K562 (cell line): ENCODE measurements around the gene MMP23B. TPM values are rescaled to one million over a fixed set of nuclear protein-coding genes. Genes with fewer than 3 reads are reported as not detected.

Experiments
- ASH1L ChIP-seq: fragments of 450-650 bp; IDR thresholded peaks from 2 replicates; pipeline ENCODE4 v1.6.1; 2018; ENCODE audit warnings: borderline replicate concordance, mild to moderate bottlenecking, low read depth; ENCODE audit not compliant: partially characterized antibody
- DACH1 ChIP-seq: fragments of 450-650 bp; IDR thresholded peaks from 2 replicates; pipeline ENCODE4 v1.6.1; 2018; ENCODE audit not compliant: partially characterized antibody
- EZH2 ChIP-seq: IDR thresholded peaks from 2 replicates; pipeline ENCODE4 v1.6.1; 2012; ENCODE audit warnings: low read depth, mild to moderate bottlenecking, inconsistent platforms, low read length, borderline replicate concordance
- FOSL1 ChIP-seq: fragments of 200-800 bp; sonication (Bioruptor generic); conservative IDR thresholded peaks from 2 replicates; pipeline ENCODE4 v1.6.1; 2016; ENCODE audit warnings: missing genetic modification characterization, missing compliant biosample characterization
- HMGXB4 ChIP-seq: sonication (generic); formaldehyde crosslinking; IDR thresholded peaks from 2 replicates; pipeline ENCODE4 v1.8.1; 2023; ENCODE audit warnings: mild to moderate bottlenecking, missing genetic modification reagents
- HSF4 ChIP-seq: fragments of 250-450 bp; sonication (Bioruptor Pico); IDR thresholded peaks from 2 replicates; pipeline ENCODE4 v2.1.2; 2022; ENCODE audit warnings: mild to moderate bottlenecking, moderate library complexity, borderline replicate concordance
- MLX ChIP-seq, 2 experiments: fragments of 450-650 bp in 1 of 2; sonication (generic) in 1 of 2; formaldehyde crosslinking; conservative IDR thresholded peaks; 2 replicates each; pipeline versions ENCODE4 v1.4.0 to v1.8.1; 2020 to 2022; ENCODE audit warnings: mild to moderate bottlenecking in 1 of 2, missing genetic modification reagents in 1 of 2
- NFYB ChIP-seq: IDR thresholded peaks from 2 replicates; pipeline ENCODE4 v1.6.1; 2011; ENCODE audit warnings: mild to moderate bottlenecking, moderate library complexity; ENCODE audit not compliant: insufficient read length; ENCODE audit errors: extremely low read depth
- RBM17 ChIP-seq: fragments of 200-400 bp; formaldehyde crosslinking; IDR thresholded peaks from 2 replicates; pipeline ENCODE4 v1.6.1; 2017; ENCODE audit warnings: low read depth, mild to moderate bottlenecking, low read length, borderline replicate concordance
- RNF2 ChIP-seq: sonication (generic); IDR thresholded peaks from 2 replicates; pipeline ENCODE4 v1.6.1; 2016
- SUPT5H ChIP-seq: fragments of 450-650 bp; IDR thresholded peaks from 2 replicates; pipeline ENCODE4 v1.6.1; 2016
- TAF1 ChIP-seq: IDR thresholded peaks from 2 replicates; pipeline ENCODE4 v1.6.1; 2011; ENCODE audit warnings: mild to moderate bottlenecking, low read length, moderate library complexity; ENCODE audit not compliant: insufficient read depth, control insufficient read depth, severe bottlenecking; ENCODE audit errors: extremely low read depth
- TARDBP ChIP-seq: fragments of 450-650 bp; IDR thresholded peaks from 2 replicates; pipeline ENCODE4 v1.6.1; 2016
- ZKSCAN3 ChIP-seq: fragments of 250-450 bp; sonication (Bioruptor Pico); IDR thresholded peaks from 2 replicates; pipeline ENCODE4 v1.4.0; 2020
- ZNF224 ChIP-seq: sonication (generic); formaldehyde crosslinking; IDR thresholded peaks from 2 replicates; pipeline ENCODE4 v1.8.0; 2022; ENCODE audit warnings: mild to moderate bottlenecking, missing genetic modification reagents
- ZNF3 ChIP-seq: fragments of 250-450 bp; sonication (Bioruptor Pico); IDR thresholded peaks from 2 replicates; pipeline ENCODE4 v1.5.0; 2021; ENCODE audit warnings: mild to moderate bottlenecking, moderate library complexity
- ZNF830 ChIP-seq: fragments of 250-450 bp; sonication (Bioruptor Pico); IDR thresholded peaks from 2 replicates; pipeline ENCODE4 v1.5.0; 2021; ENCODE audit warnings: mild to moderate bottlenecking
- polyA plus RNA-seq, 8 experiments: library from polyadenylated mRNA; depleted of rRNA in 4 of 8; stranded (reverse) in 5 of 8; unstranded in 3 of 8; fragments of >200 nt; fragmentation: Nextera tagmentation in 2 of 8; fragmentation: Illumina TruSeq in 1 of 8; extraction: Ambion mirVana in 2 of 8; extraction: Trizol in 1 of 8; gene quantifications; 2 replicates each; pipeline versions ENCODE4 v1.2.1 to v1.2.3, GENCODE V29; 2011 to 2014; ENCODE audit warnings: inconsistent platforms in 1 of 8, missing spikeins in 1 of 8
- total RNA-seq, 7 experiments: library from RNA; depleted of rRNA in 6 of 7; stranded (reverse); fragments of >200 nt in 6 of 7; fragmentation: Illumina TruSeq in 2 of 7; extraction: Trizol in 2 of 7; gene quantifications; 2 replicates each; pipeline versions ENCODE4 v1.2.1 to v1.2.3, GENCODE V29; 2011 to 2021; ENCODE audit warnings: low replicate concordance in 1 of 7
- TF ChIP-seq, protein P1 (sequence below): fragments of 250-450 bp; sonication (Bioruptor Pico); IDR thresholded peaks from 2 replicates; pipeline ENCODE4 v1.8.0; 2021; ENCODE audit warnings: mild to moderate bottlenecking, moderate library complexity
- TF ChIP-seq, protein P2 (sequence below): sonication (generic); formaldehyde crosslinking; IDR thresholded peaks from 2 replicates; pipeline ENCODE4 v1.8.1; 2023; ENCODE audit warnings: mild to moderate bottlenecking, missing genetic modification reagents
- TF ChIP-seq, protein P3 (sequence below): fragments of 450-650 bp; IDR thresholded peaks from 2 replicates; pipeline ENCODE4 v1.6.1; 2017; ENCODE audit warnings: mild to moderate bottlenecking, moderate library complexity

MMP23B gene
- total and polyA plus RNA-seq, 9 of the 15 experiments (the other 6 are each of a cell fraction or from before 2014, with no cell fraction given), result 0.28 to 1.2 (median 0.41) TPM; not detected in 5

- TF ChIP-seq, protein P1, sequence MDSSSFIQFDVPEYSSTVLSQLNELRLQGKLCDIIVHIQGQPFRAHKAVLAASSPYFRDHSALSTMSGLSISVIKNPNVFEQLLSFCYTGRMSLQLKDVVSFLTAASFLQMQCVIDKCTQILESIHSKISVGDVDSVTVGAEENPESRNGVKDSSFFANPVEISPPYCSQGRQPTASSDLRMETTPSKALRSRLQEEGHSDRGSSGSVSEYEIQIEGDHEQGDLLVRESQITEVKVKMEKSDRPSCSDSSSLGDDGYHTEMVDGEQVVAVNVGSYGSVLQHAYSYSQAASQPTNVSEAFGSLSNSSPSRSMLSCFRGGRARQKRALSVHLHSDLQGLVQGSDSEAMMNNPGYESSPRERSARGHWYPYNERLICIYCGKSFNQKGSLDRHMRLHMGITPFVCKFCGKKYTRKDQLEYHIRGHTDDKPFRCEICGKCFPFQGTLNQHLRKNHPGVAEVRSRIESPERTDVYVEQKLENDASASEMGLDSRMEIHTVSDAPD, result no peak
- TF ChIP-seq TARDBP (0 out of 2 replicates have a peak, but pooled peaks have one; percentile 64), MLX (CRISPR knock-in tag; conservative IDR thresholded peaks at IDR 0.05) (no peak), RNF2 (no peak; the same call in 1 of the 2 replicates), NFYB (no peak), ZKSCAN3 (CRISPR knock-in tag) (no peak), HSF4 (no peak), ZNF830 (CRISPR knock-in tag) (peak; percentile 80; the same call in 1 of the 2 replicates), ASH1L (no peak), ZNF224 (CRISPR knock-in tag) (no peak), ZNF3 (CRISPR knock-in tag) (no peak), DACH1 (no peak), TAF1 (peak; percentile 71), EZH2 (no peak), RBM17 (no peak), SUPT5H (peak; percentile 99), HMGXB4 (peak; percentile 76; the same call in 1 of the 2 replicates), FOSL1 (tag) (0 out of 2 replicates have a peak, but pooled peaks have one; percentile 6)
- TF ChIP-seq, protein P2, sequence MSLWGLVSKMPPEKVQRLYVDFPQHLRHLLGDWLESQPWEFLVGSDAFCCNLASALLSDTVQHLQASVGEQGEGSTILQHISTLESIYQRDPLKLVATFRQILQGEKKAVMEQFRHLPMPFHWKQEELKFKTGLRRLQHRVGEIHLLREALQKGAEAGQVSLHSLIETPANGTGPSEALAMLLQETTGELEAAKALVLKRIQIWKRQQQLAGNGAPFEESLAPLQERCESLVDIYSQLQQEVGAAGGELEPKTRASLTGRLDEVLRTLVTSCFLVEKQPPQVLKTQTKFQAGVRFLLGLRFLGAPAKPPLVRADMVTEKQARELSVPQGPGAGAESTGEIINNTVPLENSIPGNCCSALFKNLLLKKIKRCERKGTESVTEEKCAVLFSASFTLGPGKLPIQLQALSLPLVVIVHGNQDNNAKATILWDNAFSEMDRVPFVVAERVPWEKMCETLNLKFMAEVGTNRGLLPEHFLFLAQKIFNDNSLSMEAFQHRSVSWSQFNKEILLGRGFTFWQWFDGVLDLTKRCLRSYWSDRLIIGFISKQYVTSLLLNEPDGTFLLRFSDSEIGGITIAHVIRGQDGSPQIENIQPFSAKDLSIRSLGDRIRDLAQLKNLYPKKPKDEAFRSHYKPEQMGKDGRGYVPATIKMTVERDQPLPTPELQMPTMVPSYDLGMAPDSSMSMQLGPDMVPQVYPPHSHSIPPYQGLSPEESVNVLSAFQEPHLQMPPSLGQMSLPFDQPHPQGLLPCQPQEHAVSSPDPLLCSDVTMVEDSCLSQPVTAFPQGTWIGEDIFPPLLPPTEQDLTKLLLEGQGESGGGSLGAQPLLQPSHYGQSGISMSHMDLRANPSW, result no peak
- TF ChIP-seq, protein P3, sequence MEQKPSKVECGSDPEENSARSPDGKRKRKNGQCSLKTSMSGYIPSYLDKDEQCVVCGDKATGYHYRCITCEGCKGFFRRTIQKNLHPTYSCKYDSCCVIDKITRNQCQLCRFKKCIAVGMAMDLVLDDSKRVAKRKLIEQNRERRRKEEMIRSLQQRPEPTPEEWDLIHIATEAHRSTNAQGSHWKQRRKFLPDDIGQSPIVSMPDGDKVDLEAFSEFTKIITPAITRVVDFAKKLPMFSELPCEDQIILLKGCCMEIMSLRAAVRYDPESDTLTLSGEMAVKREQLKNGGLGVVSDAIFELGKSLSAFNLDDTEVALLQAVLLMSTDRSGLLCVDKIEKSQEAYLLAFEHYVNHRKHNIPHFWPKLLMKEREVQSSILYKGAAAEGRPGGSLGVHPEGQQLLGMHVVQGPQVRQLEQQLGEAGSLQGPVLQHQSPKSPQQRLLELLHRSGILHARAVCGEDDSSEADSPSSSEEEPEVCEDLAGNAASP, result no peak
These were observed 16.5 kb upstream of the MMP23B start, which contains the start of gene MIB2 (continued) for GRCh38 chr1:1615256-1616044.
